Loucy (cell line): ENCODE measurements around the gene PRKN.

Source experiments
- H2AFZ ChIP-seq: fragments of 200-600 bp; sonication (generic); 2 replicates; pipeline ENCODE4 v1.6.0; 2016; ENCODE audit warnings: antibody characterized with exemption, mild to moderate bottlenecking, low read length, moderate library complexity
- H3F3A ChIP-seq: fragments of 200-600 bp; 2 replicates; pipeline ENCODE4 v1.6.0; 2016; ENCODE audit warnings: antibody characterized with exemption, low read depth, mild to moderate bottlenecking
- H3K27me3 ChIP-seq: fragments of 200-600 bp; sonication (generic); 2 replicates; pipeline ENCODE4 v1.6.1; 2014; ENCODE audit warnings: low read length, mild to moderate bottlenecking; ENCODE audit not compliant: insufficient read depth, poor library complexity, severe bottlenecking
- H3K36me3 ChIP-seq: fragments of 200-600 bp; sonication (generic); 2 replicates; pipeline ENCODE4 v1.6.1; 2016; ENCODE audit warnings: low read length; ENCODE audit not compliant: insufficient read depth
- H3K4me1 ChIP-seq: fragments of 200-600 bp; sonication (generic); 2 replicates; pipeline ENCODE4 v1.5.1; 2014; ENCODE audit warnings: low read length, mild to moderate bottlenecking; ENCODE audit not compliant: insufficient read depth, poor library complexity, severe bottlenecking
- H3K4me2 ChIP-seq: fragments of 200-600 bp; sonication (generic); 2 replicates; pipeline ENCODE4 v1.6.0; 2014; ENCODE audit warnings: antibody characterized with exemption, low read length, low read depth, mild to moderate bottlenecking; ENCODE audit not compliant: poor library complexity, severe bottlenecking
- H3K4me3 ChIP-seq: fragments of 200-600 bp; sonication (generic); 2 replicates; pipeline ENCODE4 v1.5.1; 2014; ENCODE audit warnings: low read length, mild to moderate bottlenecking, mixed read lengths; ENCODE audit not compliant: poor library complexity, severe bottlenecking
- H3K79me2 ChIP-seq: fragments of 200-600 bp; sonication (generic); 2 replicates; pipeline ENCODE4 v1.6.1; 2014; ENCODE audit warnings: low read length; ENCODE audit not compliant: insufficient read depth
- H3K9ac ChIP-seq: fragments of 200-600 bp; sonication (generic); 2 replicates; pipeline ENCODE4 v1.6.0; 2014; ENCODE audit warnings: mild to moderate bottlenecking, low read depth, low read length, moderate library complexity; ENCODE audit not compliant: poor library complexity, severe bottlenecking
- H3K9me2 ChIP-seq: fragments of 200-600 bp; sonication (generic); replicated peaks from 2 replicates; pipeline ENCODE4 v1.6.1; 2016; ENCODE audit warnings: low read depth, low read length, mixed read lengths
- H3K9me3 ChIP-seq: fragments of 200-600 bp; sonication (generic); 2 replicates; pipeline ENCODE4 v1.6.1; 2014; ENCODE audit warnings: mild to moderate bottlenecking, antibody characterized with exemption, low read length, low read depth; ENCODE audit not compliant: insufficient read depth
- H4K20me1 ChIP-seq: fragments of 200-600 bp; sonication (generic); 2 replicates; pipeline ENCODE4 v1.6.0; 2014; ENCODE audit warnings: antibody characterized with exemption, low read length, mild to moderate bottlenecking; ENCODE audit not compliant: insufficient read depth, poor library complexity, severe bottlenecking
- CTCF ChIP-seq: fragments of 200-600 bp; sonication (generic); conservative IDR thresholded peaks from 2 replicates; pipeline ENCODE4 v1.5.1; 2014; ENCODE audit warnings: mild to moderate bottlenecking, antibody characterized with exemption, low read length
- EZH2phosphoT487 ChIP-seq: fragments of 200-600 bp; IDR thresholded peaks from 2 replicates; pipeline ENCODE4 v1.6.1; 2018; ENCODE audit warnings: antibody characterized with exemption, mild to moderate bottlenecking, moderate library complexity, borderline replicate concordance

Gene PRKN

GRCh38 chr6:162736961-162737360 lies 9.4 kb upstream of the PRKN start:
- H2AFZ ChIP-seq = no peak overlapping the region
- no peak overlapping the region for H3K4me3 ChIP-seq
- H3K9me3 ChIP-seq = no peaks in the 10 kb centered on the region
- H3K79me2 ChIP-seq = no peaks in the 10 kb centered on the region
- no peak overlapping the region for H3K4me2 ChIP-seq
- no peaks in the 10 kb centered on the region for H3K9me2 ChIP-seq
- H3K9ac ChIP-seq = no peak overlapping the region
- H4K20me1 ChIP-seq = no peaks in the 10 kb centered on the region
- H3K36me3 ChIP-seq = no peaks in the 10 kb centered on the region
- H3F3A ChIP-seq = no peaks in the 10 kb centered on the region
- no peaks in the 10 kb centered on the region for H3K27me3 ChIP-seq
- no peaks in the 10 kb centered on the region for H3K4me1 ChIP-seq
- TF ChIP-seq EZH2phosphoT487 = no peak
- TF ChIP-seq CTCF = no peak

DNA sequence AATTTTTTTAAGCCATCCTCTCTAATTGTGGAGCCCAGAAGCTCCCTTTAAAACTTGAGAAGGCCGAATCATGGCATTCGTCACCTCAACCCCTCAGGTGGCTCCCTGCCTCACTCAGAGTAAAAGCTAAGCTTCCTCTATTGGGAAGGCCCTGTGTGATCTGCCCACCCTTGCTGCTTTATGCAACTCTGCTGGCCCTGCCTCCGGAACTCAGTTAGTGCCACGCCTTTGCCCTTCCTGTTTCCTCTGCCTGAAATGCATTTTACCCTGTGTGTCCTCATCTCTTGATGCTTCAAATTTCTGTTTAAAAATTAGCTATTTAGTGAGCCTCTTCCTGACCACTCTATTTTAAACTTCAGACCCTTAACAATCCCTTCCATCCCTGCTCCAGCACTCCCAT lies 5.9 kb upstream of the PRKN start:
- no peaks in the 10 kb centered on the region for H3K36me3 ChIP-seq
- no peaks in the 10 kb centered on the region for H3K27me3 ChIP-seq
- no peak overlapping the region for H3K9ac ChIP-seq
- no peaks in the 10 kb centered on the region for H3K9me2 ChIP-seq
- TF ChIP-seq CTCF = no peak
- TF ChIP-seq EZH2phosphoT487 = no peak
- H3K9me3 ChIP-seq = no peaks in the 10 kb centered on the region
- H3K79me2 ChIP-seq = no peaks in the 10 kb centered on the region
- H2AFZ ChIP-seq = no peak overlapping the region
- no peaks in the 10 kb centered on the region for H3F3A ChIP-seq
- H3K4me2 ChIP-seq = no peak overlapping the region
- H3K4me1 ChIP-seq = no peaks in the 10 kb centered on the region
- no peak overlapping the region for H3K4me3 ChIP-seq
- no peaks in the 10 kb centered on the region for H4K20me1 ChIP-seq

DNA sequence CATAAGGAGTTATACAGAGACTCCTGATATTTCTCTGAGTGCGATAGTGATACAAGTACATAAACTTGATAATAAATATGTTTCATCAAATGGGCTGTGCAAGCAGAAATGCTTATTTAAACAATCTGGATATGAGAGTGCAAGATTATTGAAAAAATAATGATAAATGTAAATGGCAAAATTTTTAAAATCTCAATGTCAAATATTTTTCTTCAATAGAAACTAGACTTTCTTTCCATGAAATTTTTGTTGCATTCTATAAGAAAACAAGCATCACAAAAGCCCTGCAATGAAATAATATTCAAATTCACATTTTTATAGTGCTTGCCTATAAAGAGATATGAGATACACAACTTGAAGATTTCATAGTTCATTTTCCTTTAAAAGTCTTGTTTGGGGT lies 2.9 kb upstream of the PRKN start:
- no peak overlapping the region for H2AFZ ChIP-seq
- no peaks in the 10 kb centered on the region for H3F3A ChIP-seq
- H3K9me3 ChIP-seq = no peaks in the 10 kb centered on the region
- H3K4me1 ChIP-seq = no peaks in the 10 kb centered on the region
- no peaks in the 10 kb centered on the region for H3K36me3 ChIP-seq
- H3K79me2 ChIP-seq = no peaks in the 10 kb centered on the region
- H3K4me3 ChIP-seq = no peak overlapping the region
- no peaks in the 10 kb centered on the region for H4K20me1 ChIP-seq
- no peak overlapping the region for H3K4me2 ChIP-seq
- H3K9me2 ChIP-seq = no peaks in the 10 kb centered on the region
- TF ChIP-seq EZH2phosphoT487 (no peak), CTCF (no peak)
- H3K27me3 ChIP-seq = no peaks in the 10 kb centered on the region
- H3K9ac ChIP-seq = no peak overlapping the region
